Suprapubic skin (tissue), 4 donors: Measurements from ENCODE around the gene MGAT5. TPM values are rescaled to one million over a fixed set of nuclear protein-coding genes. Genes with fewer than 3 reads are reported as not detected.

Experiments
- DNase-seq, 2 donors: peaks; one replicate each; pipeline ENCODE4 v3.0.0-alpha.2; 2019; ENCODE audit warnings: low spot score in 2 of 2
- H3K27ac ChIP-seq: fragments of 200-600 bp; sonication (generic); one replicate; pipeline ENCODE4 v1.5.1; 2019
- H3K27me3 ChIP-seq: fragments of 200-600 bp; sonication (generic); one replicate; pipeline ENCODE4 v1.5.1; 2019
- H3K36me3 ChIP-seq: fragments of 200-600 bp; sonication (generic); one replicate; pipeline ENCODE4 v1.5.1; 2019
- H3K4me1 ChIP-seq: fragments of 200-600 bp; sonication (generic); one replicate; pipeline ENCODE4 v1.5.1; 2019
- H3K4me3 ChIP-seq: fragments of 200-600 bp; sonication (generic); one replicate; pipeline ENCODE4 v1.5.1; 2019; ENCODE audit warnings: mild to moderate bottlenecking
- H3K9me3 ChIP-seq: fragments of 200-600 bp; sonication (generic); one replicate; pipeline ENCODE4 v1.5.1; 2019
- EP300 ChIP-seq: sonication (generic); formaldehyde crosslinking; IDR thresholded peaks from one replicate; pipeline ENCODE4 v1.6.1; 2017; ENCODE audit warnings: antibody characterized with exemption
- POLR2A ChIP-seq, 2 donors: fragments of 450-650 bp; IDR thresholded peaks; one replicate each; pipeline ENCODE4 v1.6.1; 2017; ENCODE audit warnings: antibody characterized with exemption in 2 of 2, mild to moderate bottlenecking in 2 of 2, moderate library complexity in 2 of 2
- POLR2AphosphoS5 ChIP-seq, 3 donors: sonication (generic); formaldehyde crosslinking; IDR thresholded peaks; one replicate each; pipeline ENCODE4 v1.6.1; 2017; ENCODE audit warnings: antibody characterized with exemption in 3 of 3
- WGBS: methylation state at CpG from one replicate; pipeline ENCODE4 v1.1.5; 2018; 5-methylcytosine and 5-hydroxymethylcytosine counted together
- total RNA-seq, 4 donors: library from RNA; depleted of rRNA; stranded (reverse); fragments of >200 nt; gene quantifications; one replicate each; pipeline ENCODE4 v1.1.0, GENCODE V29; 2016
- TF ChIP-seq, protein P1 (sequence below), 2 donors: fragments of 200-600 bp in 1 of 2; fragments of 450-650 bp in 1 of 2; sonication (generic) in 1 of 2; IDR thresholded peaks; one replicate each; pipeline ENCODE4 v1.5.1; 2016 to 2019; ENCODE audit warnings: antibody characterized with exemption in 2 of 2, mild to moderate bottlenecking in 1 of 2, moderate library complexity in 1 of 2

MGAT5 gene
- total RNA-seq, 4 donors from 2014 or later: 16.9 to 42.1 (median 32.9) TPM

- no peak for TF ChIP-seq POLR2AphosphoS5 (IDR thresholded peaks at IDR 0.05)
- TF ChIP-seq, protein P1, sequence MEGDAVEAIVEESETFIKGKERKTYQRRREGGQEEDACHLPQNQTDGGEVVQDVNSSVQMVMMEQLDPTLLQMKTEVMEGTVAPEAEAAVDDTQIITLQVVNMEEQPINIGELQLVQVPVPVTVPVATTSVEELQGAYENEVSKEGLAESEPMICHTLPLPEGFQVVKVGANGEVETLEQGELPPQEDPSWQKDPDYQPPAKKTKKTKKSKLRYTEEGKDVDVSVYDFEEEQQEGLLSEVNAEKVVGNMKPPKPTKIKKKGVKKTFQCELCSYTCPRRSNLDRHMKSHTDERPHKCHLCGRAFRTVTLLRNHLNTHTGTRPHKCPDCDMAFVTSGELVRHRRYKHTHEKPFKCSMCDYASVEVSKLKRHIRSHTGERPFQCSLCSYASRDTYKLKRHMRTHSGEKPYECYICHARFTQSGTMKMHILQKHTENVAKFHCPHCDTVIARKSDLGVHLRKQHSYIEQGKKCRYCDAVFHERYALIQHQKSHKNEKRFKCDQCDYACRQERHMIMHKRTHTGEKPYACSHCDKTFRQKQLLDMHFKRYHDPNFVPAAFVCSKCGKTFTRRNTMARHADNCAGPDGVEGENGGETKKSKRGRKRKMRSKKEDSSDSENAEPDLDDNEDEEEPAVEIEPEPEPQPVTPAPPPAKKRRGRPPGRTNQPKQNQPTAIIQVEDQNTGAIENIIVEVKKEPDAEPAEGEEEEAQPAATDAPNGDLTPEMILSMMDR (IDR thresholded peaks at IDR 0.05): no peak
- no peak for TF ChIP-seq EP300
- no peak for TF ChIP-seq POLR2A (IDR thresholded peaks at IDR 0.05)
- Histone ChIP-seq H3K27ac (no peak overlapping the region), H3K4me1 (peaks cover 15% of the 10 kb centered on the region), H3K9me3 (no peaks in the 10 kb centered on the region), H3K27me3 (no peaks in the 10 kb centered on the region), H3K36me3 (peaks cover 4% of the 10 kb centered on the region), H3K4me3 (no peak overlapping the region)
- 45% methylated on average over 4 of the region's 4 CpGs for WGBS
- DNase-seq: no peak
These were observed 70.6 kb downstream of the MGAT5 start for GRCh38 chr2:134324430-134324829.

GRCh38 chr2:134324947-134325346 is 71.1 kb downstream of the MGAT5 start:
- Histone ChIP-seq H3K4me3 (no peak overlapping the region), H3K9me3 (no peaks in the 10 kb centered on the region), H3K36me3 (no peaks in the 10 kb centered on the region), H3K27me3 (no peaks in the 10 kb centered on the region), H3K4me1 (peaks cover 15% of the 10 kb centered on the region), H3K27ac (no peak overlapping the region)
- WGBS: 73% methylated on average over 1 of the region's 1 CpG
- TF ChIP-seq EP300 (no peak), POLR2AphosphoS5 (IDR thresholded peaks at IDR 0.05) (no peak), POLR2A (IDR thresholded peaks at IDR 0.05) (no peak)
- TF ChIP-seq, protein P1 (IDR thresholded peaks at IDR 0.05): no peak
- no peak for DNase-seq

- TF ChIP-seq EP300 (no peak), POLR2AphosphoS5 (IDR thresholded peaks at IDR 0.05) (no peak), POLR2A (IDR thresholded peaks at IDR 0.05) (no peak)
- TF ChIP-seq, protein P1 (IDR thresholded peaks at IDR 0.05): no peak
- Histone ChIP-seq H3K9me3 (no peaks in the 10 kb centered on the region), H3K36me3 (no peaks in the 10 kb centered on the region), H3K27ac (no peak overlapping the region), H3K4me1 (peaks cover 15% of the 10 kb centered on the region), H3K4me3 (no peak overlapping the region), H3K27me3 (no peaks in the 10 kb centered on the region)
- WGBS: 65% methylated on average over 1 of the region's 1 CpG
- no peak for DNase-seq
These were observed 71.8 kb downstream of the MGAT5 start for GRCh38 chr2:134325696-134326095.

DNA sequence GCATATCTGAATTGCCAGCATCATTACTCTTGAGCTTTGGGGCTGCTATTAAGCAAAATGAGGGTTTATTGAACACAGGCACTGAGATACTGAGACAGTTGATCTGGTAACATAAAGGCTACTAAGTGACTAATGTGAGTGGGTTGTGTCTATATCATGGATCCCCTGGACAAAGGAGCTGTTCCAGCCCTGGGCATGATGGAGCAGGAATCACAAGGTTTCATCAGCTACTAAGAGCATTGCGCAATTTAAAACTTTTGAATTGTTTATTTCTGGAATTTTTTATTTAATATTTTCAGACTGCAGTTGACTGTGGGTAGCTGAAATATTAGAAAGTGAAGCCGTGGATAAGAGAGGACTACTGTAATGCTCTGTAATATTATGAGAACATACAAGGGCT is 73.5 kb downstream of the MGAT5 start:
- WGBS: 95% methylated on average over 2 of the region's 2 CpGs
- H3K9me3 ChIP-seq: no peaks in the 10 kb centered on the region
- TF ChIP-seq POLR2AphosphoS5 (IDR thresholded peaks at IDR 0.05): no peak
- TF ChIP-seq EP300: no peak
- H3K27me3 ChIP-seq: no peaks in the 10 kb centered on the region
- no peak overlapping the region for H3K27ac ChIP-seq
- peaks cover 15% of the 10 kb centered on the region for H3K4me1 ChIP-seq
- H3K4me3 ChIP-seq: no peak overlapping the region
- no peaks in the 10 kb centered on the region for H3K36me3 ChIP-seq
- DNase-seq: no peak

- Histone ChIP-seq H3K4me1 (peaks cover 3% of the 10 kb centered on the region), H3K36me3 (no peaks in the 10 kb centered on the region), H3K9me3 (no peaks in the 10 kb centered on the region), H3K27me3 (no peaks in the 10 kb centered on the region), H3K27ac (no peak overlapping the region), H3K4me3 (no peak overlapping the region)
- TF ChIP-seq, protein P1 (IDR thresholded peaks at IDR 0.05): no peak
- TF ChIP-seq POLR2A (IDR thresholded peaks at IDR 0.05) (no peak), POLR2AphosphoS5 (IDR thresholded peaks at IDR 0.05) (no peak), EP300 (no peak)
- no peak for DNase-seq
- 85% methylated on average over 3 of the region's 3 CpGs for WGBS
These were observed 77.2 kb downstream of the MGAT5 start for GRCh38 chr2:134331081-134331480.

DNA sequence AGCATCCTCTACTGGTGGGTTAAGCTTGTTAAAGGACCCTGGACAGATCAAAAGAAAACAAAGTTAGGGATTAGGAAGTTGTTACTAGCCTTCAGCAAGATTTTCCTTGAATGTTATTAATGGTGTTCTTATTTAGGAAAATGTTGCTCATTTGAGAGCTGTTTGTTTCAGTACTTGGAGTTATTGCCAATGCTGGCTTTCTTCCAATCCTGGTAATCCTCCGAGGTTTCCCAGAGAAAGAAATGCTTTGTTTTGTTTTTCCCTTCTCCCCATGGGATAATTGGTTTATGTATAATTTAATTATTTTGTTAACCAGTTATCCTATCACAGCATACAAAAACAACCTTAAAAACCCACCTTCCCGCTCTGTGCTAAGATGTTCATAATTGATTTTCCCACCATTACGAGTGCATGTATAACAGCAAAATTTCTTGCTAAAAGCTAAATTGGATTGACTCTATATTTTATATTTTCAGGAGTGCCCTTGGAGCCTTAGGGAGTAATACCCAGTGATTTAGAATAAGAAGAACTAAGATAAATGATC is 79.8 kb downstream of the MGAT5 start:
- H3K9me3 ChIP-seq: no peaks in the 10 kb centered on the region

More for the DNA sequence above, 79.8 kb downstream of the MGAT5 start:
- TF ChIP-seq, protein P1 (IDR thresholded peaks at IDR 0.05): no peak
- TF ChIP-seq POLR2A (IDR thresholded peaks at IDR 0.05): no peak
- no peak for TF ChIP-seq POLR2AphosphoS5 (IDR thresholded peaks at IDR 0.05)
- DNase-seq: no peak
- H3K36me3 ChIP-seq: no peaks in the 10 kb centered on the region
- H3K27ac ChIP-seq: no peak overlapping the region
- no peak overlapping the region for H3K4me3 ChIP-seq
- 63% methylated on average over 3 of the region's 3 CpGs for WGBS
- H3K4me1 ChIP-seq: peaks cover 6% of the 10 kb centered on the region
- no peaks in the 10 kb centered on the region for H3K27me3 ChIP-seq
